ENCODE data around the gene ZBTB7C.
A peak's percentile ranks its signal among the peaks of the same experiment; 100 is the strongest.

Gene ZBTB7C

GRCh38 chr18:48163738-48164115, 245.5 kb downstream of the ZBTB7C start:
- in situ Hi-C loops (cut with HindIII; ENCODE audit: low sequenced_read_pairs), result no loop called here
- no peak for TF ChIP-seq CTCF (IDR thresholded peaks at IDR 0.05; ENCODE audit: low read depth, low read length, missing control alignments)

GRCh38 chr18:48162956-48163737, 246.0 kb downstream of the ZBTB7C start:
- no peak for DNase-seq (ENCODE audit: low read depth)
- H3K4me3 ChIP-seq (ENCODE audit: low read depth, low read length), result no peak overlapping the region
- TF ChIP-seq CTCF (IDR thresholded peaks at IDR 0.05; ENCODE audit: low read depth, low read length, missing control alignments), result no peak
- in situ Hi-C loops (cut with HindIII; ENCODE audit: low sequenced_read_pairs), result no loop called here

More at GRCh38 chr18:48163738-48164115, 245.5 kb downstream of the ZBTB7C start:
- no peak overlapping the region for H3K4me3 ChIP-seq (ENCODE audit: low read depth, low read length)
- no peak for DNase-seq (ENCODE audit: low read depth)

- no peak for TF ChIP-seq CTCF (IDR thresholded peaks at IDR 0.05; ENCODE audit: low read depth, low read length, missing control alignments)
- in situ Hi-C loops (cut with HindIII; ENCODE audit: low sequenced_read_pairs), result no loop called here
- H3K4me3 ChIP-seq (ENCODE audit: low read depth, low read length), result peak overlapping the region; percentile 50
- DNase-seq (ENCODE audit: low read depth), result no peak
Measured at GRCh38 chr18:48161911-48162698, 247.1 kb downstream of the ZBTB7C start.

- no peak for TF ChIP-seq CTCF (IDR thresholded peaks at IDR 0.05; ENCODE audit: low read depth, low read length, missing control alignments)
- DNase-seq (ENCODE audit: low read depth), result no peak
- in situ Hi-C loops (cut with HindIII; ENCODE audit: low sequenced_read_pairs), result no loop called here
- H3K4me3 ChIP-seq (ENCODE audit: low read depth, low read length), result peak overlapping the region; percentile 50
Measured at GRCh38 chr18:48161191-48161910, 247.8 kb downstream of the ZBTB7C start.

GRCh38 chr18:48160622-48161021, 248.6 kb downstream of the ZBTB7C start:
- DNase-seq (ENCODE audit: low read depth), result no peak
- TF ChIP-seq CTCF (IDR thresholded peaks at IDR 0.05; ENCODE audit: low read depth, low read length, missing control alignments), result no peak
- peak overlapping the region; percentile 50 for H3K4me3 ChIP-seq (ENCODE audit: low read depth, low read length)
- in situ Hi-C loops (cut with HindIII; ENCODE audit: low sequenced_read_pairs), result no loop called here

- TF ChIP-seq CTCF (IDR thresholded peaks at IDR 0.05; ENCODE audit: low read depth, low read length, missing control alignments), result no peak
- in situ Hi-C loops (cut with HindIII; ENCODE audit: low sequenced_read_pairs), result no loop called here
Measured at GRCh38 chr18:48159816-48160215, 249.4 kb downstream of the ZBTB7C start.

More at GRCh38 chr18:48159816-48160215, 249.4 kb downstream of the ZBTB7C start:
- DNase-seq (ENCODE audit: low read depth), result no peak
- H3K4me3 ChIP-seq (ENCODE audit: low read depth, low read length), result no peak overlapping the region
